ENCODE measurements around the gene CDC42EP4. TPM values are rescaled to one million over a fixed set of nuclear protein-coding genes. Genes with fewer than 3 reads are reported as not detected.

CDC42EP4 gene
- total and polyA plus RNA-seq, 4 donors = 15.7 to 31.0 (median 28.0) TPM

GRCh38 chr17:73237714-73238113 lies 74.1 kb downstream of the CDC42EP4 start:
- Histone ChIP-seq H3K4me3 (ENCODE audit: low read depth in 1 of 3, low read length in 3 of 3) (no peak overlapping the region), H3K9me3 (ENCODE audit: control insufficient read depth in 4 of 4, low read length in 3 of 4) (no peaks in the 10 kb centered on the region), H3K27ac (ENCODE audit: low read depth in 1 of 2, low read length in 2 of 2) (no peak overlapping the region), H3K27me3 (ENCODE audit: control insufficient read depth in 4 of 4, insufficient read depth in 4 of 4, low read length in 3 of 4) (no peaks in the 10 kb centered on the region), H3K36me3 (ENCODE audit: control insufficient read depth in 4 of 4, insufficient read depth in 3 of 4, low read depth in 1 of 4, low read length in 3 of 4) (peaks cover 2 to 14% (median 13%) of the 10 kb centered on the region in 4 donors), H3K4me1 (ENCODE audit: control insufficient read depth in 4 of 4, insufficient read depth in 4 of 4, low read length in 3 of 4) (peaks cover 2 to 7% (median 6%) of the 10 kb centered on the region in 4 donors), H3K9ac (ENCODE audit: low read depth in 1 of 2, low read length in 2 of 2) (no peak overlapping the region)
- TF ChIP-seq ATF3 (IDR thresholded peaks at IDR 0.05) (no peak), GABPA (IDR thresholded peaks at IDR 0.05 in 1 of 2, conservative IDR thresholded peaks at IDR 0.05 in 1 of 2) (no peak), RAD21 (IDR thresholded peaks at IDR 0.05) (no peak), NR2F2 (IDR thresholded peaks at IDR 0.05) (no peak)
- no peak for DNase-seq (ENCODE audit: low spot score)
- WGBS = 79% methylated on average over 6 of the region's 6 CpGs

- no peak for DNase-seq (ENCODE audit: low spot score)
- 74% methylated on average over 10 of the region's 10 CpGs for WGBS
- H3K27ac ChIP-seq (ENCODE audit: low read depth in 1 of 2, low read length in 2 of 2) = no peak overlapping the region
- no peaks in the 10 kb centered on the region for H3K27me3 ChIP-seq (ENCODE audit: control insufficient read depth in 4 of 4, insufficient read depth in 4 of 4, low read length in 3 of 4)
- no peak overlapping the region for H3K9ac ChIP-seq (ENCODE audit: low read depth in 1 of 2, low read length in 2 of 2)
- TF ChIP-seq HNF4A (conservative IDR thresholded peaks at IDR 0.05) = no peak
- TF ChIP-seq RAD21 (IDR thresholded peaks at IDR 0.05) = no peak
- TF ChIP-seq JUND (IDR thresholded peaks at IDR 0.05) = no peak
- TF ChIP-seq NR2F2 (IDR thresholded peaks at IDR 0.05) = no peak
- no peak for TF ChIP-seq EGR1 (IDR thresholded peaks at IDR 0.05; ENCODE audit: low read depth in 2 of 2)
- TF ChIP-seq MAX (IDR thresholded peaks at IDR 0.05) = no peak
- no peak for TF ChIP-seq ZBTB33 (IDR thresholded peaks at IDR 0.05)
- no peak for TF ChIP-seq FOXA1 (IDR thresholded peaks at IDR 0.05)
- no peak for TF ChIP-seq TAF1 (conservative IDR thresholded peaks at IDR 0.05)
- no peak for TF ChIP-seq YY1 (IDR thresholded peaks at IDR 0.05)
- TF ChIP-seq CTCF (IDR thresholded peaks at IDR 0.05; ENCODE audit: low read depth, low read length, missing input control) = no peak
- TF ChIP-seq HNF4G (IDR thresholded peaks at IDR 0.05) = no peak
- H3K4me3 ChIP-seq (ENCODE audit: low read depth in 1 of 3, low read length in 3 of 3) = no peak overlapping the region
- H3K4me1 ChIP-seq (ENCODE audit: control insufficient read depth in 4 of 4, insufficient read depth in 4 of 4, low read length in 3 of 4) = peaks cover 2 to 17% (median 13%) of the 10 kb centered on the region in 4 donors
- H3K9me3 ChIP-seq (ENCODE audit: control insufficient read depth in 4 of 4, low read length in 3 of 4) = no peaks in the 10 kb centered on the region
- H3K36me3 ChIP-seq (ENCODE audit: control insufficient read depth in 4 of 4, insufficient read depth in 3 of 4, low read depth in 1 of 4, low read length in 3 of 4) = peaks cover 2 to 13% (median 9%) of the 10 kb centered on the region in 4 donors
Measured at GRCh38 chr17:73234736-73235135, 77.1 kb downstream of the CDC42EP4 start.

Other genes with a start within 250 kb of the CDC42EP4 start
- 10 to 100 TPM; 34.6 to 44.9 TPM for gene SLC39A11, start 219.3 kb downstream of the CDC42EP4 start, total RNA-seq
- gene SLC39A11, start 219.3 kb downstream of the CDC42EP4 start, polyA plus RNA-seq = 10 to 100 TPM; 18.9 to 21.8 TPM
- 1 to 10 TPM in 1 of 2 donors, under 1 TPM in 1; 0.84 to 1.1 TPM for gene SSTR2, start 147.0 kb downstream of the CDC42EP4 start, total RNA-seq
- gene SSTR2, start 147.0 kb downstream of the CDC42EP4 start, polyA plus RNA-seq = under 1 TPM; 0.12 to 0.38 TPM
- gene COG1, start 118.9 kb downstream of the CDC42EP4 start, total RNA-seq = 10 to 100 TPM in 1 of 2 donors, 1 to 10 TPM in 1; 6.9 to 13.6 TPM
- gene COG1, start 118.9 kb downstream of the CDC42EP4 start, polyA plus RNA-seq = 10 to 100 TPM; 10.4 to 16.5 TPM
- gene CPSF4L, start 50.1 kb downstream of the CDC42EP4 start, total RNA-seq = not detected
- gene CPSF4L, start 50.1 kb downstream of the CDC42EP4 start, polyA plus RNA-seq = not detected